HG03196 (cell line): ENCODE data around the gene PPP1R12B.
"Not testable (repeated sequence)": the region's sequence is repeated elsewhere in the genome, so short reads cannot be mapped to it uniquely, and the experiment has no call there.

Experiments
- ATAC-seq: cut with Tn5 transposase; IDR thresholded peaks from one replicate; pipeline ENCODE4 v1.9.1; 2021; ENCODE audit not compliant: unreplicated experiment

The PPP1R12B gene

DNA sequence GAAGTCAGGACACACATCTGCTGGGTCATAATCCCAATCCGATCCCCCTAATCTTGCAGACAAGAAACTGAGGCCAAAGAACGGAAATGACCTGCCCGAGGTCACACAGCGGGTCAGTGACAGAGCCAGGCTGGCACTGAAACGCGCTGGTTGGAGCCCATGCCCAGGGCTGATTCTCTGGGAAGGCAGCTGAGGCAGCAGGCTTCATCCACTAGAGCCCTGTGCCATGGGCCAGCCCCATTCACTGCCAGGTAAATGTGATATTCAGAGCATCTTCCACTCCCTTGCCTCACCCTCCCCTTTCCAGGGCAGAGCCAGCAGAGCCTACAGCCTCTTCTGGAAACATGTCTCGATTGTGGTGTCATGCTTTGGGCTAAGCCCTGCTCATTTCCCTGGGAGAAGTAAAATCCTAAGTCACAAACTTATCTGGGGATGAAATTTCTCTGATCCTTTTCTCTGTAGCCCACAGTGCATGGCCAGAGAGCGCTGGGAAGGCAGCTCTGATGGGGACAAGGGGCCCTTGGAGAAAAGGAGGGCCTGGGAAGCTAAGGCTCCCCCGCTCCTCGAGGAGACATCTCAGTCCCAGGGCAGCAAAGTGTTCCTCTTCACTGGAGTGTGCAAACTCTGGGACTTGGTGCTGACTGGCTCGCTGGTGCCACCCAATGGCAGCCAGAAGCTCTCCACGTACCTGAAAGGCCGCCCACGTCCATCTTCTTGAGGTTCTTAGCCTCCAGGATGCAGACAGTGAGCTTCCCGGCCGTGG, 251.4 kb downstream of the PPP1R12B start:
- ATAC-seq, result no peak

DNA sequence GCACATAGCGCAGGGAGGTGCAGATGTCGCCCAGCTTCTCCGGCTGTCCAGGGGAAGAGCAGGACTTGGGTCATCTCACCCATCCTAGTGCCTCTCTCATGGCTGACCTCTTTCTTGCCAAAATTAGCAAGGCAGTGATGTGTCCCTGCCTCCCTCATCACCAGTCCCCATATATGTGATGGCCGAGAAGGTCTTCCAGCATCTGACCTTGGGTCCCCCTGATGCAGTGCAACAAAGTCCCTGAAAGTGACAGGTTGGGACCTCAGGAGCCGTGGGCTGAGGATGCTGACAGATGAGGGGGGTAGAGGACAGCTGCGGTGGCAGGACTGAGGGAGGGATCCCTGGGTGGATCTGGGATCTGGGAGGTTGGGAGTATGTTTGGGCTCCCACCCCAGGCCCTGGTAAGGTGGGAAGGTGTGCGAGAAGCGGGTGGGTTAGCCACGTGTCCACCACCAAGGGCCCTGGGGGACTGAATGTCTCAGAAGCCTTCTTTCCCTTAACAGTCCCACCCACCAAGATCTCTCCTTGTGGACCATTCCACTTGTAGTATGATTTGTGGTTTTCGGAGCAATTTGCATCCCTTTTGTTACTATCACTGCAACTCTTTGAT, 252.0 kb downstream of the PPP1R12B start:
- ATAC-seq, result no peak

DNA sequence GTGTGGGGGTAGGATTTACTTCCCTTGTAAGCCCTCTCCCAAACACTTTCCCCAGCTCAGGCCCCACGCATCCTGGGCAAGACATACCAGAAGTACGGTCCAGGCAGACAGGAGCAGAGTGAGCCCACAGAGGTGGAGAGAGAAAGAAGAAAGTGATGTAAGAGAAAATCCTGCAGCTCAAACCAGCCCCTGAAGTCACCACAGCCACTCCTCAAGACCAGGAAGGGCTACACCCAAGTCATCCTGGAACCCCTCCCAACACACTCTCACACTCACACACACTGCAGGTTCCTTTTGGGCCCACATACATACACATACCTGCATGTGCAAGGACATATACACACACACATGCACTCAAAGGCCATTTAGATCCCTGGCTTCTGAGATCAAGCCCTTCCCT, 254.9 kb downstream of the PPP1R12B start:
- no peak for ATAC-seq

- ATAC-seq, result no peak
These were observed 257.0 kb downstream of the PPP1R12B start for GRCh38 chr1:202605515-202605914.

DNA sequence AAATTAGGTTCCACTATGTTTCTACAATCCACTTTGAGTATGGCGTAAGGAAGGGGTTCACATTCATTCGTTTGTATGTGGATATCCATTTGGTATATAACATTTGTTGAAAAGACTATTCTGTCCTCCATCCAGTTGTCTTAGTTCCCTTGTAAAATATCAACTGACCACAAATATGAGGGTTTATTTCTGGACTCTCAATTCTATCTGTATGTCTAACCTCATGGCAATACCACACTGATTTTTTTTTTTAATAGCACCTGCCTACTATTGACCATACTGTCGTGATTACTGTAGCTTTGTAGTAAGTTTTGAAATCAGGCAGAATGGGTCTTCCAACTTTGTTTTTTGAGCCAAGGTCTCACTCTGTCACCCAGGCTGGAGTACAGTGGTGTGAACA, 263.5 kb downstream of the PPP1R12B start:
- ATAC-seq, result not testable (repeated sequence)

GRCh38 chr1:202613571-202613970, 265.1 kb downstream of the PPP1R12B start:
- no peak for ATAC-seq

- ATAC-seq, result not testable (repeated sequence)
These were observed 266.1 kb downstream of the PPP1R12B start for GRCh38 chr1:202614363-202615207.

- ATAC-seq, result not testable (repeated sequence)
These were observed 266.7 kb downstream of the PPP1R12B start for GRCh38 chr1:202615208-202615500.

GRCh38 chr1:202615501-202616354, 267.2 kb downstream of the PPP1R12B start:
- peak; percentile 69 for ATAC-seq

DNA sequence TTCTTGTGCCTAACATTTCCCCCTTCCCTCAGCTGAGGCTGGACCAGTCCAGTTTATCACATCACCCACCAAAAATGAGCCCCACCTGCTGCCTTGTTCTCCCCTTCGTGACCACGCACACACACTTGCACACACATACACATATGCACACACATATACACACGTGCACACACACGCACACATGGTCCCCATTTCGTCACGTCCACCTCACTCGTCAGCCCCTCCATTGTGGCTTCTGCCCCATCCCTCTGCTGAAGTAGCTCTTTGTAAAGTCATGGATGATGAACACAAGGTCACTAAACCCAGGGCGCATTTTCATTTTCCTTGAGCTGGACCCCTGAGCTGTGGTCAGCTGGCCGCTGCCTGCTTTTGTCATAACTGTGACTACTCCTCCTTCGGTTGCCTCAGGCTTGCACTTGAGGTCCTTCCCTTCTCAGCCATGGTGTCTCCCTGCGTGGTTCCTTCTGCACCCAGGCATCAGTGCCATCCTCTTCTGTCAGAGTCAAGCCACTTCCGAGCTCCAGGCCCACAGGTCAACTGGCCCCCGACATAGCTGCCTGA, 267.9 kb downstream of the PPP1R12B start:
- ATAC-seq, result peak; percentile 14

DNA sequence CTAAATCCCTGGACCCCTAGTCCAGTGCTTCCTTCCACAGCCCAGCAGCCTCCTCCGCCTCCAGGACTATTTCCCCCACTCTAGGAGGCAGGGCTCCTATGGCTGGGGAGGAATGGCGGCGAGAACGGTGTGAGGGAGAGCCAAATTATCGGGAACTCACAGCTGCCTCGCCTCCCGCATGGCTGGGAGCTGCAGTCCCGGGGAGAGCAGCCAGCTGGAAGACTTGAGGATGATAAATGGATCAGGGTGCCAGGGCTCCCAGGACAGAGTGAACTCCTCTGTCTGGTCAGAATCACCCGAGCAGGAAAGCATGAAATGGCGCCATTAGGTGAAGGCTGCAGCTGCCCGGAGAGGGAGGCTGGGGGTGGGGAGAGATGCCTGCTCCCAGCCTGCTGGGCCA, 270.5 kb downstream of the PPP1R12B start:
- not testable (repeated sequence) for ATAC-seq

- ATAC-seq, result no peak
These were observed 271.0 kb downstream of the PPP1R12B start for GRCh38 chr1:202619505-202619904.

- not testable (repeated sequence) for ATAC-seq
These were observed 271.5 kb downstream of the PPP1R12B start for GRCh38 chr1:202620036-202620435.

- ATAC-seq, result no peak
These were observed 272.9 kb downstream of the PPP1R12B start for GRCh38 chr1:202621446-202621845.

DNA sequence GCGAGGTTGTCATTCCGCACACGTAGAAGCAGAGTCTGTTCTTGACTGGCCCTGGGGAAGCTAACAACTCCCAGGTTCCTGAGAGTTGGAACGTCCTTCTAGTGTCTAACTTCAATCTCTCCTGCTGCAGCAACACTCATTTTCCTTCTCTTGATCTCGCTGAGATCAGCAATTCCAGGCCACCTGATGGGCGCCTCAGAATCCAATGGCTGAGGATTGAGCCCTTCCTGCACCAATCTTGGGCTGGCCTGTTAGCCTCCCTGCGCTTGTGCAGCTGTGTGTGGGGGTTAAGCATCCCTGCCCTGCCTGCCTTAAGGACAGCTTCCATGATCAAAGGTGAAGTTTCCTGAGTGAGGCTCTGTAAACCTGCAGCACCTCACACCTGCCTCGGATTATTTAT, 273.9 kb downstream of the PPP1R12B start:
- ATAC-seq, result no peak

- ATAC-seq, result no peak
These were observed 274.6 kb downstream of the PPP1R12B start for GRCh38 chr1:202623075-202623474.

- not testable (repeated sequence) for ATAC-seq
These were observed 275.0 kb downstream of the PPP1R12B start for GRCh38 chr1:202623476-202623875.

DNA sequence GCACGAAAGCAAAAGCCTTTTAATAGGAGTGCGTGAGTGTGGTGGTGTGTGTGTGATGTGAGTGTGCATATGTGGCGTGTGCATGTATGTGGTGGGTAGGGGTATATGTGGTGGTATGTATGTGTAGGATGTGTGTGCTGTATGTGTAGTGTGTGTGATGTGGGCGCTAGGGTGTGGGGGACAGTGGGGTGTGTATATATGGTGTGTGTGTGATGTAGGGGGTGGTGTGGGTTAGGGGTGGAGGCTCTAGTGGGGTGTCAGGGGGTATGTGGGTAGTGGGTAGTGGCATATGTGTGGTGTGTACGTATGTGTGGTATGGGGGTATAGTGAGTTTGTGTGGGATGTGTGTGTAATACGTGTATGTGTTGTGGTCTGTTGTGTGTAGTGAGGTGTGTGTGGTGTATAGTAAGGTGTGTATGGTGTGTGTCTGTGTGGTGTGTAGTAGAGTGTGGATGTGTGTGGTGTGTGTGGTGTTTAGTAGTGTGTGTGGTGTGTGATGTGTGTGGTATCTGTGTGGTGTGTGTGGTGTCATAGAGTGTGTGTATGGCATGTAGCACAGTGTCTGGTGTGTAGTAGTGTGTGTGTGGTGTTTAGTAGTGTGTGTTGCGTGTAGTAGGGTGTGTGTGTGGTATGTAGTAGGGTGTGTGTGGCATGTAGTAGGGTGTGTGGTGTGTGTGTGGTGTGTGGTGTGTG, 275.7 kb downstream of the PPP1R12B start:
- ATAC-seq, result no peak

DNA sequence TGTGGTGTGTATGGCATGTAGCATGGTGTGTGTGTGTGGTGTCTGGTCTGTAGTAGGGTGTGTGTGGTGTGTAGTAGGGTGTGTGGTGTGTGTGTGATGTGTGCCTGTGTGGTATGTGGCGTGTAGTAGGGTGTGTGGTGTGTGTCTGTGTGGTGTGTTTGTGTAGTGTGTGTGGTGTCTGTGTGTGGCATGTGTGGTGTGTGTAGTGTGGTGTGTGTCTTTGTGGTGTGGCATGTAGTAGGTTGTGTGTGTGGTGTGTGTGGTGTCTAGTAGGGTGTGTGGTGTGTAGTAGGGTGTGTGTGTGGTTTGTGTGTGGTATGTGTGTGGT, 276.2 kb downstream of the PPP1R12B start:
- no peak for ATAC-seq
